ENCODE data around the gene SALL1.

Gene SALL1

GRCh38 chr16:51141541-51141940 lies 9.5 kb downstream of the SALL1 start:
- no peak for DNase-seq (ENCODE audit: low read depth, low spot score)

GRCh38 chr16:51141106-51141505 lies 10.0 kb downstream of the SALL1 start:
- no peak for DNase-seq (ENCODE audit: low read depth, low spot score)

- DNase-seq (ENCODE audit: low read depth, low spot score) = no peak
These were observed 11.0 kb downstream of the SALL1 start for GRCh38 chr16:51140112-51140511.

GRCh38 chr16:51139568-51139967 lies 11.5 kb downstream of the SALL1 start:
- DNase-seq (ENCODE audit: low read depth, low spot score) = no peak

- no peak for DNase-seq (ENCODE audit: low read depth, low spot score)
These were observed 12.9 kb downstream of the SALL1 start for GRCh38 chr16:51138178-51138577.

- no peak for DNase-seq (ENCODE audit: low read depth, low spot score)
These were observed 14.0 kb downstream of the SALL1 start for GRCh38 chr16:51137097-51137496.

- no peak for DNase-seq (ENCODE audit: low read depth, low spot score)
These were observed 16.2 kb downstream of the SALL1 start for GRCh38 chr16:51134876-51135275.

GRCh38 chr16:51134269-51134812 lies 16.7 kb downstream of the SALL1 start:
- no peak for DNase-seq (ENCODE audit: low read depth, low spot score)

- DNase-seq (ENCODE audit: low read depth, low spot score) = no peak
These were observed 17.4 kb downstream of the SALL1 start for GRCh38 chr16:51133688-51134087.

GRCh38 chr16:51133183-51133582 lies 17.9 kb downstream of the SALL1 start:
- no peak for DNase-seq (ENCODE audit: low read depth, low spot score)

- DNase-seq (ENCODE audit: low read depth, low spot score) = no peak
These were observed 18.5 kb downstream of the SALL1 start for GRCh38 chr16:51132490-51133115.

GRCh38 chr16:51131619-51132018 lies 19.5 kb downstream of the SALL1 start:
- DNase-seq (ENCODE audit: low read depth, low spot score) = no peak

GRCh38 chr16:51129105-51129504 lies 22.0 kb downstream of the SALL1 start:
- no peak for DNase-seq (ENCODE audit: low read depth, low spot score)

GRCh38 chr16:51125992-51126391 lies 25.1 kb downstream of the SALL1 start:
- DNase-seq (ENCODE audit: low read depth, low spot score) = no peak

GRCh38 chr16:51124896-51125295 lies 26.2 kb downstream of the SALL1 start:
- no peak for DNase-seq (ENCODE audit: low read depth, low spot score)

- no peak for DNase-seq (ENCODE audit: low read depth, low spot score)
These were observed 29.2 kb downstream of the SALL1 start for GRCh38 chr16:51121850-51122249.

- no peak for DNase-seq (ENCODE audit: low read depth, low spot score)
These were observed 30.2 kb downstream of the SALL1 start for GRCh38 chr16:51120730-51121347.

GRCh38 chr16:51119973-51120729 lies 30.9 kb downstream of the SALL1 start:
- no peak for DNase-seq (ENCODE audit: low read depth, low spot score)

- DNase-seq (ENCODE audit: low read depth, low spot score) = no peak
These were observed 31.5 kb downstream of the SALL1 start for GRCh38 chr16:51119556-51119955.

GRCh38 chr16:51116353-51116752 lies 34.7 kb downstream of the SALL1 start:
- DNase-seq (ENCODE audit: low read depth, low spot score) = no peak

- no peak for DNase-seq (ENCODE audit: low read depth, low spot score)
These were observed 36.7 kb downstream of the SALL1 start for GRCh38 chr16:51114382-51114781.

- DNase-seq (ENCODE audit: low read depth, low spot score) = no peak
These were observed 37.6 kb downstream of the SALL1 start for GRCh38 chr16:51113236-51114125.
